ENCODE data around the gene PROM2. TPM values are rescaled to one million over a fixed set of nuclear protein-coding genes. Genes with fewer than 3 reads are reported as not detected.
"Not testable (repeated sequence)": the region's sequence is repeated elsewhere in the genome, so short reads cannot be mapped to it uniquely, and the experiment has no call there.

Gene PROM2
- 0.31 TPM for total RNA-seq

- no peaks in the 10 kb centered on the region for H3K9me3 ChIP-seq (ENCODE audit: low read depth, low read length)
- H3K27me3 ChIP-seq (ENCODE audit: insufficient read depth, low read length): no peaks in the 10 kb centered on the region
- H3K4me3 ChIP-seq (ENCODE audit: low read length): no peak within 1 kb of the TSS
- H3K4me1 ChIP-seq (ENCODE audit: insufficient read depth, low read length): no peaks in the 10 kb centered on the region
Measured at GRCh38 chr2:95274291-95275150, at the start of gene PROM2. Gene PROM2 (plus strand): TSS chr2:95274449. CDS start chr2:95274586, 137 bp downstream.

- Histone ChIP-seq H3K4me3 (ENCODE audit: low read length) (no peak overlapping the region), H3K27me3 (ENCODE audit: insufficient read depth, low read length) (no peaks in the 10 kb centered on the region), H3K9me3 (ENCODE audit: low read depth, low read length) (peaks cover 32% of the 10 kb centered on the region), H3K4me1 (ENCODE audit: insufficient read depth, low read length) (no peaks in the 10 kb centered on the region)
Measured at GRCh38 chr2:95225658-95226057, 48.6 kb upstream of the PROM2 start.

GRCh38 chr2:95231723-95232122, 42.5 kb upstream of the PROM2 start:
- H3K4me1 ChIP-seq (ENCODE audit: insufficient read depth, low read length): no peaks in the 10 kb centered on the region

GRCh38 chr2:95232232-95232631, 42.0 kb upstream of the PROM2 start:
- Histone ChIP-seq H3K4me1 (ENCODE audit: insufficient read depth, low read length) (no peaks in the 10 kb centered on the region), H3K27me3 (ENCODE audit: insufficient read depth, low read length) (no peaks in the 10 kb centered on the region), H3K9me3 (ENCODE audit: low read depth, low read length) (no peaks in the 10 kb centered on the region), H3K4me3 (ENCODE audit: low read length) (no peak overlapping the region)

More at GRCh38 chr2:95231723-95232122, 42.5 kb upstream of the PROM2 start:
- Histone ChIP-seq H3K9me3 (ENCODE audit: low read depth, low read length) (no peaks in the 10 kb centered on the region), H3K4me3 (ENCODE audit: low read length) (no peak overlapping the region), H3K27me3 (ENCODE audit: insufficient read depth, low read length) (no peaks in the 10 kb centered on the region)

DNA sequence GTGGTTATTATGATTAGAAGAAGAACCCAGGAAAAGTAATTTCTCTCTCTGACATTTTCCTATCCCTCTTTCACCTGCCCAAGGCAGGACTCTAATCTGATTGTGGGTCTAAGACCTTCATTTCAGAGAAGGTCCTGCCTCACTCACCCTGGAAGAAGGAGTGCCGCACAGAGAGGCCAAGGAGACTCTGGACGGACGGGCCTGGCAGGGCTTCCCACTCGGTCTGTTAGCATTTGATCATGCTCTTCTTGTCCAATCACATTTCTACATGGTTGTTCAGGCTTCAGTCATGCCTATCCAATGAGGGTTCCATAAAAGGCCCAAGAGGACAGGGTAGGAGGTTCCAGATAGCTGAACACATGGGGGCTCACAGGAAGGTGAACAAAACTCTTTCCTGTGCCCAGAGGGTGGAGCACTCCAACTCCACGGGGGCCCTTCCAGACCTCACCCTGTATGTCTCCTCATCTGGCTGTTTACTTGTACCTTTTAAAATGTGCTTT, 39.9 kb upstream of the PROM2 start:
- Histone ChIP-seq H3K27me3 (ENCODE audit: insufficient read depth, low read length) (no peaks in the 10 kb centered on the region), H3K4me1 (ENCODE audit: insufficient read depth, low read length) (no peaks in the 10 kb centered on the region), H3K4me3 (ENCODE audit: low read length) (no peak overlapping the region), H3K9me3 (ENCODE audit: low read depth, low read length) (no peaks in the 10 kb centered on the region)

GRCh38 chr2:95234816-95235215, 39.4 kb upstream of the PROM2 start:
- H3K27me3 ChIP-seq (ENCODE audit: insufficient read depth, low read length): no peaks in the 10 kb centered on the region
- no peaks in the 10 kb centered on the region for H3K9me3 ChIP-seq (ENCODE audit: low read depth, low read length)
- H3K4me1 ChIP-seq (ENCODE audit: insufficient read depth, low read length): no peaks in the 10 kb centered on the region
- no peak overlapping the region for H3K4me3 ChIP-seq (ENCODE audit: low read length)

GRCh38 chr2:95238131-95238530, 36.1 kb upstream of the PROM2 start:
- H3K4me1 ChIP-seq (ENCODE audit: insufficient read depth, low read length): no peaks in the 10 kb centered on the region
- H3K9me3 ChIP-seq (ENCODE audit: low read depth, low read length): peaks cover 6% of the 10 kb centered on the region
- H3K4me3 ChIP-seq (ENCODE audit: low read length): no peak overlapping the region
- H3K27me3 ChIP-seq (ENCODE audit: insufficient read depth, low read length): no peaks in the 10 kb centered on the region

- no peaks in the 10 kb centered on the region for H3K27me3 ChIP-seq (ENCODE audit: insufficient read depth, low read length)
Measured at GRCh38 chr2:95240091-95240490, 34.2 kb upstream of the PROM2 start.

DNA sequence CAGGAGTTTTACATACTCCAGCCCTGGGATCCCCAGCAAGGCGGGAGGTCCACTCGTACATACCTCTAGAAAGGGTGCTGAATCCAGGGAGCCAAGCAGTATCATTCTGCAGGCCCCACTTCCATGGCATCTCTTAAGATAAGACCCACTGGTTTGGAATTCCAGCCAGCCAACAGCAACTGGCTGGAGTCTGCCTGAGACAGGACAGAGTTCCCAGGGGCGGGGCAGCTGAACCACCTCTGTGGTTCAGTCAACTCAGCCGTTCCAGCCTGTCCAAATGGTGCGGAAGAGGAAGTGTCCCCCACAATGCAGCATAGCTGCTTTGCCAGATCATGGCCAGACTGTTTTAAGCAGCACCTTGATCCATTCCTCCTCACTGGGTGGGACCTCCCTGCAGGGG, 33.7 kb upstream of the PROM2 start:
- Histone ChIP-seq H3K9me3 (ENCODE audit: low read depth, low read length) (peaks cover 6% of the 10 kb centered on the region), H3K27me3 (ENCODE audit: insufficient read depth, low read length) (no peaks in the 10 kb centered on the region), H3K4me1 (ENCODE audit: insufficient read depth, low read length) (no peaks in the 10 kb centered on the region), H3K4me3 (ENCODE audit: low read length) (no peak overlapping the region)

More at GRCh38 chr2:95240091-95240490, 34.2 kb upstream of the PROM2 start:
- Histone ChIP-seq H3K9me3 (ENCODE audit: low read depth, low read length) (peaks cover 6% of the 10 kb centered on the region), H3K4me3 (ENCODE audit: low read length) (no peak overlapping the region), H3K4me1 (ENCODE audit: insufficient read depth, low read length) (no peaks in the 10 kb centered on the region)

DNA sequence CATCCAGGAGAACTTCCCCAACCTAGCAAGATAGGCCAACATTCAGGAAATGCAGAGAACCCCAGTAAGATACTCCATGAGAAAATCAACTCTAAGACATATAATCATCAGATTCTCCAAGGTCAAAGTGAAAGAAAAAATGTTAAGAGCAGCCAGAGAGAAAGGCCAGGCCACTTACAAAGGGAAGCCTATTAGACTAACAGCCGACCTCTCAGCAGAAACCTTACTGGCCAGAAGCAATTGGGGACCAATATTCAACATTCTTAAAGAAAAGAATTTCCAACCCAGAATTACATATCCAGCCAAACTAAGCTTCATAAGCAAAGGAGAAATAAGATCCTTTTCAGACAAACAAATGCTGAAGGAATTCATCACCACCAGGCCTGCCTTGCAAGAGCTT, 32.2 kb upstream of the PROM2 start:
- H3K4me3 ChIP-seq (ENCODE audit: low read length); H3K9me3 ChIP-seq (ENCODE audit: low read depth, low read length); H3K27me3 ChIP-seq (ENCODE audit: insufficient read depth, low read length); H3K4me1 ChIP-seq (ENCODE audit: insufficient read depth, low read length): not testable (repeated sequence)

- Histone ChIP-seq H3K27me3 (ENCODE audit: insufficient read depth, low read length) (no peaks in the 10 kb centered on the region), H3K4me1 (ENCODE audit: insufficient read depth, low read length) (no peaks in the 10 kb centered on the region), H3K9me3 (ENCODE audit: low read depth, low read length) (no peaks in the 10 kb centered on the region), H3K4me3 (ENCODE audit: low read length) (no peak overlapping the region)
Measured at GRCh38 chr2:95258271-95258670, 16.0 kb upstream of the PROM2 start.

DNA sequence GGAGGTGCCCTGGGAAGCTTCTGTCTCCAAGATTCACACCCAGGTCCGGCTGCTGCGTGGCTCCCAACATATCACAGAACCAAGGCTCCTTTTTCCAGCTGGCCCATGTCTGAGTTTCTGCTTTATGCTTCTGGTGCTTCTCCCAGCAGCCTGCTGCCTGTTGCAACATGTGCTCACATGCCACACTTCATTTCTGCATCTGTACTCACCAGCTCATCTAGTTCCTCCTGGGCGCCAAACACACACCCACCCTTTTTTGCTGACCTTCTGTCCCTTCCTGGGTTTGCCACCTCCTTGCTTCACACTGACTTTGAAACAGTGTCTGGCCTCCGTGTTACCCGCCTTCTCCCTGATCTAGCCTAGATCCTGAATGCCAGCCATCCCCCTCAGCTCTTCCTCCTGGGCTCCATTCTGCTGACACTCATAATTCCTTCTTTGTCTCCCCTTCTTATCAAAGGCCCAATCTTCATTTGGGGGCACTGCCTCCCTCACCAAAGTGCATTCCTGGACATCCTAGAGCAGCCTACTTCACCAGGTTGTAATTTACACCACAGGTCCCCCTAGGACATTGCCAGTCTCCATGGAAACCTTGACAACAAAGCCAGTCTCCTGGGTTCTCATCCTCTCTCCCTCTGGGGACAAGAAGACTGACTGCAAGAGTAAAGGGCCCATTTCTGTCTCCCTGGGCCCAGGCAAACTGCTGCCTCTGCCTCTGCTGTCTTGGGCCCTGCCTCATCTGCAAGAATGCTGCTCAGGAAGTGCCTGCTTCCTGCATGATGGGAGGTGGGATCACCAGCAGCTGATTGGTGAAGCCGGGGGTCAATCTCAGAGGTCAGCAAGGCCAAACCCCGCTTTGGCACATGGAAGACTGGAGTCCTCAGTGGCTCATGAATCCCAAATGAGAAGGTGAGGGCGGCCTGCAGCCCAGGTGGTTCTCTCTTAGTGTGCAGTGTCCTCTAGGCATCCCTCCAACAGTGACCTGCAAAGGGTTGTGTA, 13.9 kb upstream of the PROM2 start:
- Histone ChIP-seq H3K9me3 (ENCODE audit: low read depth, low read length) (no peaks in the 10 kb centered on the region), H3K27me3 (ENCODE audit: insufficient read depth, low read length) (no peaks in the 10 kb centered on the region), H3K4me3 (ENCODE audit: low read length) (no peak overlapping the region), H3K4me1 (ENCODE audit: insufficient read depth, low read length) (no peaks in the 10 kb centered on the region)

GRCh38 chr2:95261602-95262001, 12.6 kb upstream of the PROM2 start:
- H3K27me3 ChIP-seq (ENCODE audit: insufficient read depth, low read length): no peaks in the 10 kb centered on the region
- H3K9me3 ChIP-seq (ENCODE audit: low read depth, low read length): no peaks in the 10 kb centered on the region
- H3K4me1 ChIP-seq (ENCODE audit: insufficient read depth, low read length): no peaks in the 10 kb centered on the region
- H3K4me3 ChIP-seq (ENCODE audit: low read length): no peak overlapping the region

GRCh38 chr2:95262896-95263542, 11.2 kb upstream of the PROM2 start:
- H3K4me1 ChIP-seq (ENCODE audit: insufficient read depth, low read length): no peaks in the 10 kb centered on the region
- no peaks in the 10 kb centered on the region for H3K27me3 ChIP-seq (ENCODE audit: insufficient read depth, low read length)
- no peak overlapping the region for H3K4me3 ChIP-seq (ENCODE audit: low read length)

More at GRCh38 chr2:95262896-95263542, 11.2 kb upstream of the PROM2 start:
- H3K9me3 ChIP-seq (ENCODE audit: low read depth, low read length): no peaks in the 10 kb centered on the region
